SJCRH30 (cell line): Measurements from ENCODE around the gene DNASE1L1. TPM values are rescaled to one million over a fixed set of nuclear protein-coding genes. Genes with fewer than 3 reads are reported as not detected.
A peak's percentile ranks its signal among the peaks of the same experiment; 100 is the strongest.

Experiments used
- DNase-seq, 2 experiments: peaks; one replicate each; pipeline ENCODE4 v3.0.0-alpha.2; 2015 to 2020
- H3K27ac ChIP-seq: fragments of 250-450 bp; sonication (Bioruptor Pico); 2 replicates; pipeline ENCODE4 v1.5.1; 2020; ENCODE audit warnings: mild to moderate bottlenecking, moderate library complexity
- H3K27me3 ChIP-seq: fragments of 250-450 bp; sonication (Bioruptor Pico); 2 replicates; pipeline ENCODE4 v1.5.1; 2020; ENCODE audit warnings: mild to moderate bottlenecking, moderate library complexity
- H3K36me3 ChIP-seq: fragments of 250-450 bp; sonication (Bioruptor Pico); 2 replicates; pipeline ENCODE4 v1.5.1; 2020; ENCODE audit warnings: mild to moderate bottlenecking, moderate library complexity
- H3K4me1 ChIP-seq: fragments of 250-450 bp; sonication (Bioruptor Pico); 2 replicates; pipeline ENCODE4 v1.5.1; 2020; ENCODE audit warnings: mild to moderate bottlenecking, moderate library complexity
- H3K4me3 ChIP-seq: fragments of 250-450 bp; sonication (Bioruptor Pico); 2 replicates; pipeline ENCODE4 v1.5.1; 2020; ENCODE audit warnings: mild to moderate bottlenecking, moderate library complexity
- H3K9me3 ChIP-seq: fragments of 250-450 bp; sonication (Bioruptor Pico); replicated peaks from 2 replicates; pipeline ENCODE4 v1.5.1; 2020; ENCODE audit warnings: mild to moderate bottlenecking, moderate library complexity
- total RNA-seq: library from RNA; depleted of rRNA; stranded (reverse); fragments of >200 nt; shearing (Covaris generic); gene quantifications from 2 replicates; pipeline ENCODE4 v1.2.3, GENCODE V29; 2014

Gene DNASE1L1
- total RNA-seq, 1 experiment from 2014 or later, result 21.7 TPM

DNA sequence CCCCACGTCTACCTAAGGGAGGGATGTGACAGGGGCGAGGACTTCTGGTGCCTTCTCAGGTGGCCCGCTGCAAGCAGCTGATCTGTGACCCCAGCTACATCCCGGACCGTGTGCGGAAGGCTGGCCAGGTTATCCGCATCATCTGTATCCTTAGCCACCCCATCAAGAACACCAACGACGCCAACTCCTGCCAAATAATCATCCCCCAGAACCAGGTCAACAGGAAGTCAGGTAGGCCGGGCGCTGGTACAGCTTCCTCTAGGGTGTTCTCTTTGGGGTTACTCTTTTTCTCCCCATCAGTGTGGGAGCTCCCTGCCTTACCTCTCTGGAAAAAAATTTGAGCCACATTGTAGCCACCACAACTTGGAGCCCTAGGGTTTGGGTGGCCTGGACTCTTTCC is 32.5 kb upstream of the DNASE1L1 start:
- Histone ChIP-seq H3K4me3 (no peak overlapping the region), H3K9me3 (no peaks in the 10 kb centered on the region), H3K36me3 (0 out of 2 replicates have a peak, but pooled peaks cover 3% of the 10 kb centered on the region), H3K4me1 (no peaks in the 10 kb centered on the region), H3K27ac (no peak overlapping the region), H3K27me3 (no peaks in the 10 kb centered on the region)
- no peak for DNase-seq

DNA sequence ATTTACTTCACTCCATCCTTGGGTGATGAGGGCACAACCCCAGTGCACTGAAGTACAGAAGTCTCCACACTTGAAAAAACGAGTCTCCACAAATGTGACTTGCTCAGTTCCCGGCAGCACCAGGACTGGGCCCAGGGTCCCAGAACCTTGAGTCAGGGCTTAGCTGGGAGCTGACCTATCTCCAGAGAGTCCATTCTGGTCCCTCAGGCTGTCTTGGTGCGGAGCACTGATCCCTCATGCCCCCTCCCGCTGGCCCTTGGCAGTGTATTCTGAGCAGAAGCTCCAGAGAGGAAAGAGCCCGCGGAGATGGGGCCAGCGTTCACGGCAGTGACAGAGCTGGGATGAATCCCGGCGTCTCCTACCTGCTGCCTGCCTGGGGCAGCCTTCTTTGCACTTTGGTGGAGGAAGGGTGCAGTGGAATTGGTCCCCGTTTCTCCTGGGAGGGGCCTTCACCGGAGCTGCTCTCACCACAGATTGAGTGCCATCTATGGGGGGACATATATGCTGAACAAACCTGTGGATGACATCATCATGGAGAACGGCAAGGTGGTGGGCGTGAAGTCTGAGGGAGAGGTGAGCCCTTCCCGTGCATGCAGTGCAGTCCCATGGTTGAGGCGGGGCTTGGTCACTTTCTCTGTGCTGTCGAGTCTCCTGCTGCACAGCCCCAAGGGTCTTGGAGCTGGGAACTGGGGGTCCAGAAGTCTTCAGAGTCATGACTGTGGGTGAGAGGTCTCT is 31.7 kb upstream of the DNASE1L1 start:
- no peaks in the 10 kb centered on the region for H3K9me3 ChIP-seq
- H3K4me3 ChIP-seq, result no peak overlapping the region
- no peaks in the 10 kb centered on the region for H3K4me1 ChIP-seq
- H3K27me3 ChIP-seq, result no peaks in the 10 kb centered on the region
- no peak for DNase-seq
- H3K27ac ChIP-seq, result no peak overlapping the region
- H3K36me3 ChIP-seq, result 0 out of 2 replicates have a peak, but pooled peaks cover 3% of the 10 kb centered on the region

DNA sequence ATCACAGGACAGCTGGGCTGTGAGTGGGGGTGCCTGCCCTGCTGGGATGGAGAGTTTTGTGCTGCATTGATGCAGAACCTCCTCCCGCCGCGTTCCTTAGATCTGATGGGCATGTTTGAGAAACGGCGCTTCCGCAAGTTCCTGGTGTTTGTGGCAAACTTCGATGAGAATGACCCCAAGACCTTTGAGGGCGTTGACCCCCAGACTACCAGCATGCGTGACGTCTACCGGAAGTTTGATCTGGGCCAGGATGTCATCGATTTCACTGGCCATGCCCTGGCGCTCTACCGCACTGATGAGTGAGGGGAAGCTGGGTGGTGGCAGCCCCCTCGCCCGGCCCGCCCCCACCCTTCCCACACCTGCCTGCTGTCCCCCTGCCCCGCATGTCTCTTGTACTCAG is 30.8 kb upstream of the DNASE1L1 start:
- Histone ChIP-seq H3K4me3 (no peak overlapping the region), H3K4me1 (no peaks in the 10 kb centered on the region), H3K9me3 (no peaks in the 10 kb centered on the region), H3K27ac (no peak overlapping the region), H3K36me3 (0 out of 2 replicates have a peak, but pooled peaks cover 3% of the 10 kb centered on the region), H3K27me3 (no peaks in the 10 kb centered on the region)
- DNase-seq, result no peak

DNA sequence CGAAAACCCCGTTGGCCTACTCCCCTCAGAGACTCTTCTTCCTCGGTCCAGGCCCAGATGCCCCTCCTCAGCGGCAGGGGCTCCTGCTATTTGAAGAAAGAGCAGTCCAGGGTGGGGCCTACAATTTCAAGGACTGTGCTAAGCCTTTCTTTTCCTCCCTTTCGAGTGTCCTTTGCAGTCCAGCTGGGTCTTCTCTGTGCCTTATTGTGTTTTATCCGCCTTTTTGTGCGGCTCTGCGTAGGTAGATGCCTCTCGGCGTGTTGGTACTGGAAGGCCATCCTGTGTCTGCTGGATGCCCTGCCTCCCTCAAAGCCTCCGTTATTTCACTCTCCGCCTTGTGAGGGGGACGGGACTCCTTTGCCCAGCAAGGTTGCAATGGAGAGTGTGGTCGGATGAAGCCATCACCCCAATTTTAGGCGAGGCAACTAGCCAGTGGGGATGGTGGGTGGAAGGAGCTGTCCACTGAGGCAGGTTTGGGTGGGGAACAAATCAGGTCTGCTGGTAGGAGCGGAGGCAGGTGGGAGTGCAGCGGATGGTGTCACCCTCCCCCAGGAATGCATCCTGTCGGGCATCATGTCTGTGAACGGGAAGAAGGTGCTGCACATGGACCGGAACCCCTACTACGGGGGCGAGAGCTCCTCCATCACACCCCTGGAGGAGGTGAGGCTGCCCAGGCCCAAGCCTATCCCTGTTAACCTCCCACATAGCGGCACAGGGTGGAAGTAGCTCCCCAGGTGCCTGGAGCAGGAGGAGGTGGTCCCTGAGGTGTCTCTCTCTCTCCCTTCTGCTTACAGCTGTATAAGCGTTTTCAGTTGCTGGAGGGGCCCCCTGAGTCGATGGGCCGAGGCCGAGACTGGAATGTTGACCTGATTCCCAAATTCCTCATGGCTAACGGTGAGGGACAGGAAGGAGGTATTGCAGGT is 29.2 kb upstream of the DNASE1L1 start:
- 0 out of 2 replicates have a peak, but pooled peaks cover 5% of the 10 kb centered on the region for H3K36me3 ChIP-seq
- H3K27ac ChIP-seq, result no peak overlapping the region
- H3K27me3 ChIP-seq, result no peaks in the 10 kb centered on the region
- H3K4me1 ChIP-seq, result no peaks in the 10 kb centered on the region
- no peaks in the 10 kb centered on the region for H3K9me3 ChIP-seq
- DNase-seq, result no peak
- peak overlapping the region; percentile 95 for H3K4me3 ChIP-seq

DNA sequence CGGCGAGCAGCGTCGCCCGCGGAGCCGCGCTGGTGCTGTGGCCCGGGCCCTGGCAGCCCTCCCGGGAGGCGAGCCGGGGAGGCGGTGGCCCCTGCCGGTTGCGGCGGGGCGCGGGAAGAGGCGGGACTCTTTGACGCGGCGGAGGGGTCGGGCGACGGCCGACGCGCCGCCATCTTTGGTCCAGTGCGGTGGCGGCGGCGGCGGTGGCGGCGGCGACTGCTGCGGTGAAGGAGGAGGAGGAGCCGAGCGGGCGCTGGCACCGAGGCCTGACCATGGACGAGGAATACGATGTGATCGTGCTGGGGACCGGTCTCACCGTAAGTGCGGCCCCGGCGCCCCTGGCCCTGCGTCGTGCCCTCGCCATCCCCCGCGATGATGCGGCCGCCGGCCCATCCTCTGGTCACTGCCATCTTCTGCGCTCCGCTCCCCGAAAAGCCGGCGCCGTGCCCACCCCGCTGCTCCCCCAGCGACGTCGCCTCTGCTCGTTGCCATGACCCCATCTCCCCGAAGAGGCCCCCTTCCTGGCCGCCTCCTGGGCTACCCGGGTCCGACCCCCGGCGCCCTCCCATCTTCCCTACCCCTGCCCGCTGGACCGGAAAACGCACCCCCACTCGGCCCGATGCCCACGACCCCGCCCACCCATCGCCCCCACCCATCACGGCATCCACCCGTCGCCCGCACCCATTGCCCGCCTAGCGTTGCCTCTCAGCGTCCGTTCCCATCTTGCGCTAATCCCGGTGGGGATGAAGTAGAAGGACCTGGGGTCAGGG is 28.1 kb upstream of the DNASE1L1 start, which contains the start of gene GDI1:
TSS of gene GDI1 (plus strand) at position 172 of the 770 bp plus-strand sequence. CDS start at position 273, 101 bp downstream.
- 0 out of 2 replicates have a peak, but pooled peaks cover 2% of the 10 kb centered on the region for H3K36me3 ChIP-seq
- H3K4me3 ChIP-seq, result peak within 1 kb of the TSS; percentile 95
- DNase-seq, result peak; percentile 57 to 62
- peak within 1 kb of the TSS; percentile 33; the same call in 1 of the 2 replicates for H3K27ac ChIP-seq
- H3K27me3 ChIP-seq, result no peaks in the 10 kb centered on the region
- H3K9me3 ChIP-seq, result no peaks in the 10 kb centered on the region
- no peaks in the 10 kb centered on the region for H3K4me1 ChIP-seq

DNA sequence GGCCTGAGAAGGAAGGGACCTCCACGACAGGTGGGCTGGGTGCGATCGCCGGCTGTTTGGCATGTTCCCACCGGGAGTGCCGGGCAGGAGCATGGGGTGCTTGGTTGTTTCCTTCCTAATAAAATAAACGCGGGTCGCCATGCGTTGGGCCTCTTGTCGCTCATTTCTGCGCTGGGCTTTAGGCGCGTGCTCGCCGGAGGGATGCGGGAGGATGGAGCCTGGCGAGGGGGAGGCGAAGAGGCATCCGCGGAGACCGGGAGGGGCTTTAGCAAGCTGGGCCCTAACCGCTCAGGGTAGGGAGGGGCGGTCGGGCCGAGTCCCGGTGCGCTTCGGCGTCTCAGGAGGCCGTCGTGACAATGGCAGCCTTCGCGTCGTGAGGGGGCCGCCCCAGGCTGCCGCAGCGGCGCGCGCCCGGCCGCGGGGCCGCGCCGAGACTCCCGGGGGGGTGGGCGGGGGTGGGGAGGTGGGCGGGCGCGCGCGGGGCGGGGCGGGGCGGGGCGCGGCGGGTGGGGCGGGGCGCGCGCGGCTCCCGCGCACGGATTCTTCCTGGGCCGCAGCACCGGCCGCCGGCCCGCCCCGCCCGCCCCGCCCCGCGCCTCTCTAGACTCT is 27.4 kb upstream of the DNASE1L1 start:
- Histone ChIP-seq H3K27ac (peak overlapping the region; percentile 33; the same call in 1 of the 2 replicates), H3K4me1 (no peaks in the 10 kb centered on the region), H3K27me3 (no peaks in the 10 kb centered on the region), H3K36me3 (0 out of 2 replicates have a peak, but pooled peaks cover 2% of the 10 kb centered on the region), H3K9me3 (no peaks in the 10 kb centered on the region), H3K4me3 (peak overlapping the region; percentile 95)
- peak; percentile 17 to 44 for DNase-seq

DNA sequence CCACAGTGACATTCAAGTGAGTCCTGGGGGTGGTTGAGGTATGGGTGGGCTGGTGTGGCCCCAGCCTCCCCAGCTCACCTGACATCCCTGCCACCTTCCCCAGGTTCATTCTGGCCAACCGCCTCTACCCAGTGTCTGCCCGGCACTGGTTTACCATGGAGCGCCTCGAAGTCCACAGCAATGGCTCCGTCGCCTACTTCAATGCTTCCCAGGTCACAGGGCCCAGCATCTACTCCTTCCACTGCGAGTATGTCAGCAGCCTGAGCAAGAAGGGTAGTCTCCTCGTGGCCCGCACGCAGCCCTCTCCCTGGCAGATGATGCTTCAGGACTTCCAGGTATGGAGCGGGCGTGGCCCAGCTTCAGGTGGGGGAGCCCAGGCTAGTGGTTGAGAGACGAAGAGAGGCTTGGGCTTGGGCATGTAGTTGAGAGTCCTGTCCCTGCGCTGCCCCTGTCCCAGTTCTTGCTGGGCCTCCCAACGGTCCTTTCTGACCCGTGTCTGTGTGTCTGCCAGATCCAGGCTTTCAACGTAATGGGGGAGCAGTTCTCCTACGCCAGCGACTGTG is 26.2 kb upstream of the DNASE1L1 start:
- no peak overlapping the region for H3K4me3 ChIP-seq
- H3K4me1 ChIP-seq, result no peaks in the 10 kb centered on the region
- no peaks in the 10 kb centered on the region for H3K27me3 ChIP-seq
- no peak for DNase-seq
- 0 out of 2 replicates have a peak, but pooled peaks cover 2% of the 10 kb centered on the region for H3K36me3 ChIP-seq
- no peaks in the 10 kb centered on the region for H3K9me3 ChIP-seq
- no peak overlapping the region for H3K27ac ChIP-seq

DNA sequence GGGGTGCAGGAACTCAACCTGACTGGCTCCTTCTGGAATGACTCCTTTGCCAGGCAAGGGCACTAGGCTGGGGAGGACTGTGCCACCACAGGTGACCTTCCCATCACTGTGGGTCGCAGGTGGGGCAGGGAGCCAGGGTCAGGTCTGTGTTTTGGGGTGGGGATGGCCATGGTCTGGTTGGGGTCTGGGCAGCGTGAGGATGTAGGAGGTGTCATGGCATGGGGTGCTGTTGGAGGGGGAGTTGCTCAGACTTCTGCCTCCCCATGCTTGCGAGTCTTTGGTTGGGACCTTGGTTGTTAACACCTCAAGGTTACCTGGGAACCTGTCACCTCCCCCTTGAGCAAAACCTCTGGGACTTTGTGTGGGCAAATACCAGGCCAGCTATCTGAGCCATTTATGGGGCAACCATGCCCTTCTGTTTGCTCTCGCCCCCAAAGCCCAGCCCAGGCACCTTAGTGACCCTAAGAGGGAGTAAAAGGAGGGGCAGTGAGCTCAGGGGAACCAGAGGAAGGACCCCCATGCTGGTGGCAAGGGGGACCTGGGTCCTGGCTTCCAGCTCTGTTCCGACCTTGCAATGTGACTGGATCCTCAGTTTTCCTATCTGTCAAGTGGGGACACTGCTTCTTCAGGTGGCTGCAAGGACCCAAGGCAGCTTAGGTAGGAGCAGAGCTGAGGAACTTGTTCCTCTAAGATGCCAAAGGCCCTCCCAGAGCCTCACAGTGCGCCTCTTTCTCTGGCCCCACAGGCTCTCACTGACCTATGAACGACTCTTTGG is 25.5 kb upstream of the DNASE1L1 start:
- Histone ChIP-seq H3K9me3 (no peaks in the 10 kb centered on the region), H3K4me1 (no peaks in the 10 kb centered on the region), H3K36me3 (0 out of 2 replicates have a peak, but pooled peaks cover 2% of the 10 kb centered on the region), H3K4me3 (no peak overlapping the region), H3K27ac (no peak overlapping the region), H3K27me3 (no peaks in the 10 kb centered on the region)
- no peak for DNase-seq

DNA sequence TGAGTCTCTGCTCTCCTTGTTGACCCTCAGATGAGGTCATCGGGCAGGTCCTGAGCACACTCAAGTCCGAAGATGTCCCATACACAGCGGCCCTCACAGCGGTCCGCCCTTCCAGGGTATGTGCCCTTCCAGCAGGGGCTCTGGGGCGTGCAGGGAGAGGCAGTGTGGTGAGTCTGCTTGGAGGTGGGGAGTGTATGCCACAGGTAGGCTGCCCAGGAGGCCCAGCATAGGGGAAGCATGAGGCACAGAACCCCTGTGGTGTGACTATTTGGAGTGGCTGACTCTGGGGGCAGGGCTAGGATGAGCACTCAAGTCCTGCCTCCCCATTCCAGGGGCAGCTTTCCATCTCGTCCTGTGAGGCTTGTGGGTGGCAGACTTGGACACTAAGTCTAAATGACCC is 24.6 kb upstream of the DNASE1L1 start:
- 0 out of 2 replicates have a peak, but pooled peaks cover 2% of the 10 kb centered on the region for H3K36me3 ChIP-seq
- H3K4me3 ChIP-seq, result no peak overlapping the region
- H3K27me3 ChIP-seq, result no peaks in the 10 kb centered on the region

DNA sequence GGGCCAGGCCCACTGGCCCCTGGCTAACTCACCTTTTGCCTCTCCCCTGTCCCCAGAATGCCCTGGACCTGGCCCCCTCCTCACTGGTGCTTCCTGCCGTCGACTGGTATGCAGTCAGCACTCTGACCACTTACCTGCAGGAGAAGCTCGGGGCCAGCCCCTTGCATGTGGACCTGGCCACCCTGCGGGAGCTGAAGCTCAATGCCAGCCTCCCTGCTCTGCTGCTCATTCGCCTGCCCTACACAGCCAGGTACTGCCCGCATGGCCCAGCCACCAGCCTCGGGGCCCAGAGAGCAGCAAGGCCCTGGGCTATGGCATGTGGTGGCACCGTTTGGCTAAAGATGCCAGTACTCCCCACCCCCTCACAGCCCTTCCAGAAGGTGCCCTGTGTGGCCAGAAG is 23.2 kb upstream of the DNASE1L1 start:
- Histone ChIP-seq H3K4me3 (no peak overlapping the region), H3K4me1 (no peaks in the 10 kb centered on the region), H3K27ac (no peak overlapping the region), H3K9me3 (no peaks in the 10 kb centered on the region), H3K27me3 (no peaks in the 10 kb centered on the region), H3K36me3 (0 out of 2 replicates have a peak, but pooled peaks cover 2% of the 10 kb centered on the region)
- DNase-seq, result no peak

More for the DNA sequence above, 24.6 kb upstream of the DNASE1L1 start:
- Histone ChIP-seq H3K9me3 (no peaks in the 10 kb centered on the region), H3K4me1 (no peaks in the 10 kb centered on the region), H3K27ac (no peak overlapping the region)
- no peak for DNase-seq

DNA sequence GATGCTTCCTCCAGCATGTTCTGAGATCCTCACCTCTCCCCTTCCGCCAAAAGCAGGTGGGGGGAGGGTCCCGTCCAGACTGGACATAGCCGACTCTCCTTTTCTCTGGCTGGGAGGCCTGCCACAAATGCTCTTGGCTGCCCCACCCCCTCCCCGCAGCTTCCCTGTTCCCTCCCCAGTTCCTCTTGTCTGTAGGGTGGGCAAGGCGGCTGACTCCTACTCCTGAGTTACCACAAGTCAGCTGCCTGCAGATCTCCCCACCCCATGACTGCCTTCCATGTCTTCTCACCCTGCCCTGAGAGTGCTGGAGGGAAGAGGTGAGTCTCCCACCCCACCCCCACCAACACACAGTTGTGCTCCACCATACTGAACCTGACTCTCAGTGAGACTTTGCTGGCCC is 22.3 kb upstream of the DNASE1L1 start:
- Histone ChIP-seq H3K27ac (no peak overlapping the region), H3K9me3 (no peaks in the 10 kb centered on the region), H3K27me3 (no peaks in the 10 kb centered on the region), H3K4me1 (no peaks in the 10 kb centered on the region), H3K4me3 (no peak overlapping the region), H3K36me3 (0 out of 2 replicates have a peak, but pooled peaks cover 2% of the 10 kb centered on the region)
- DNase-seq, result no peak

DNA sequence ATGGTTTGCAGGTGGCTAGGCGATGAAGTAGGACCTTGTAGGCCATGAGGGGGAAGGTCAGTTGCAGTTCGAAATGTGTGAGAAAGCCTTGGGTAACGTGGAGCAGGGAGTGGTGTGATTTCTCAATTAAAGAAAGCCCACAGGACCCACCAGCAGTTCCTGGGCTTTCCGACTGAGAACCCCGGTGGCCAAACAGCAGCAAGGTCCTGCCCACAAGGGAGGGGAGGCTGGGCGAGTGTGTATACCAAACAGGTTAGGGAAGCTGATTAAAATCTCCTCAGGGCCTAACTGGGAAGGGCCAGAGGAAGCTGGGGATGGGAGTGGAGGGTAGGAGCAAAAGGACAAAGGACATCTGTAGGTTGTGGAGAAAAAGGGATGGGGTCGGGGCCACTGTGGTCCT is 21.9 kb upstream of the DNASE1L1 start:
- 0 out of 2 replicates have a peak, but pooled peaks cover 2% of the 10 kb centered on the region for H3K36me3 ChIP-seq
- H3K9me3 ChIP-seq, result no peaks in the 10 kb centered on the region
- no peak overlapping the region for H3K27ac ChIP-seq
- H3K27me3 ChIP-seq, result no peaks in the 10 kb centered on the region
- DNase-seq, result no peak
- no peak overlapping the region for H3K4me3 ChIP-seq
- no peaks in the 10 kb centered on the region for H3K4me1 ChIP-seq

DNA sequence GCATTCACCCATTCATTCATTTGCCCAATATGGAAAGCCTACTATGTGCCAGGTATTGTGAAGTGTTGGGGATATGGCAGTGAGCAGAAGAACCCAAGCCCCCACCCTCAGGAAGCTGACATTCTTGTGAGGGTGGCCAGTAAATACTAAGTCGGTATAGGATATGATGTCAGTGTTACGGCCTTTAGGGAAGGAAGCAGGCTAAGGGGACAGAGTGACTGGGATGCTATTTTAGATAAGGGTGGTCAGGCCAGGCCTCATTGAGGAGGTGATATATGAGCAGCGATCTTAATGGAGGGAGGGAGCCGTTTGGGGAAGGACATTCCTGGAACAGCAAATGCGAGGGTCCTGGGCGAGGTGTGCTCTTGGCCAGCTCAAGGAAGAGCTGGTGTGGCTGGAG is 21.4 kb upstream of the DNASE1L1 start:
- Histone ChIP-seq H3K27me3 (no peaks in the 10 kb centered on the region), H3K27ac (no peak overlapping the region), H3K9me3 (no peaks in the 10 kb centered on the region), H3K4me1 (no peaks in the 10 kb centered on the region), H3K36me3 (0 out of 2 replicates have a peak, but pooled peaks cover 2% of the 10 kb centered on the region), H3K4me3 (no peak overlapping the region)
- no peak for DNase-seq
